DOHH2 (cell line): ENCODE measurements around the gene SLC25A33.

Experiments
- H3F3A ChIP-seq: fragments of 200-600 bp; sonication (generic), shearing (Covaris generic); 2 replicates; pipeline ENCODE4 v1.6.0; 2016; ENCODE audit warnings: antibody characterized with exemption, mild to moderate bottlenecking; ENCODE audit not compliant: control insufficient read depth, insufficient read depth
- H3K27ac ChIP-seq: fragments of 200-600 bp; sonication (generic); 2 replicates; pipeline ENCODE4 v1.5.1; 2014; ENCODE audit warnings: low read depth, mild to moderate bottlenecking, low read length, moderate library complexity
- H3K27me3 ChIP-seq: fragments of 200-600 bp; sonication (generic); 2 replicates; pipeline ENCODE4 v1.6.1; 2014; ENCODE audit warnings: mild to moderate bottlenecking, low read length, mixed read lengths; ENCODE audit not compliant: control insufficient read depth
- H3K36me3 ChIP-seq: fragments of 200-600 bp; sonication (generic); 2 replicates; pipeline ENCODE4 v1.6.1; 2014; ENCODE audit warnings: mild to moderate bottlenecking, low read length, moderate library complexity, mixed read lengths; ENCODE audit not compliant: control insufficient read depth
- H3K4me1 ChIP-seq: fragments of 200-600 bp; sonication (generic); 2 replicates; pipeline ENCODE4 v1.6.1; 2014; ENCODE audit warnings: mild to moderate bottlenecking, low read length, mixed read lengths; ENCODE audit not compliant: control insufficient read depth
- H3K4me2 ChIP-seq: fragments of 200-600 bp; sonication (generic); 2 replicates; pipeline ENCODE4 v1.6.0; 2014; ENCODE audit warnings: mild to moderate bottlenecking, low read length, moderate library complexity
- H3K4me3 ChIP-seq: fragments of 200-600 bp; sonication (generic); 2 replicates; pipeline ENCODE4 v1.5.1; 2014; ENCODE audit warnings: mild to moderate bottlenecking, low read length, mixed read lengths
- H3K79me2 ChIP-seq: fragments of 200-600 bp; sonication (generic); 2 replicates; pipeline ENCODE4 v1.6.1; 2014; ENCODE audit warnings: mild to moderate bottlenecking, low read length, mixed read lengths; ENCODE audit not compliant: control insufficient read depth
- H3K9me2 ChIP-seq: fragments of 200-600 bp; sonication (generic); replicated peaks from 2 replicates; pipeline ENCODE4 v1.6.1; 2014; ENCODE audit warnings: mild to moderate bottlenecking, low read length, mixed read lengths; ENCODE audit not compliant: control insufficient read depth
- H3K9me3 ChIP-seq: fragments of 200-600 bp; sonication (generic); 2 replicates; pipeline ENCODE4 v1.6.1; 2014; ENCODE audit warnings: antibody characterized with exemption, low read length, mixed read lengths; ENCODE audit not compliant: control insufficient read depth, insufficient read depth
- H4K20me1 ChIP-seq: fragments of 200-600 bp; sonication (generic); 2 replicates; pipeline ENCODE4 v1.6.0; 2014; ENCODE audit warnings: low read depth, mild to moderate bottlenecking, antibody characterized with exemption, low read length, moderate library complexity; ENCODE audit not compliant: control insufficient read depth, insufficient read depth
- EZH2phosphoT487 ChIP-seq: fragments of 200-600 bp; sonication (generic); IDR thresholded peaks from 2 replicates; pipeline ENCODE4 v1.6.1; 2017; ENCODE audit warnings: borderline replicate concordance, mild to moderate bottlenecking, antibody characterized with exemption, low read length, moderate library complexity, mixed read lengths
- TF ChIP-seq, protein P1 (sequence below): fragments of 200-600 bp; sonication (generic); IDR thresholded peaks from one replicate; pipeline ENCODE4 v1.5.1; 2014; ENCODE audit warnings: antibody characterized with exemption, mild to moderate bottlenecking, low read depth, low read length; ENCODE audit not compliant: poor library complexity, severe bottlenecking

Gene SLC25A33

DNA sequence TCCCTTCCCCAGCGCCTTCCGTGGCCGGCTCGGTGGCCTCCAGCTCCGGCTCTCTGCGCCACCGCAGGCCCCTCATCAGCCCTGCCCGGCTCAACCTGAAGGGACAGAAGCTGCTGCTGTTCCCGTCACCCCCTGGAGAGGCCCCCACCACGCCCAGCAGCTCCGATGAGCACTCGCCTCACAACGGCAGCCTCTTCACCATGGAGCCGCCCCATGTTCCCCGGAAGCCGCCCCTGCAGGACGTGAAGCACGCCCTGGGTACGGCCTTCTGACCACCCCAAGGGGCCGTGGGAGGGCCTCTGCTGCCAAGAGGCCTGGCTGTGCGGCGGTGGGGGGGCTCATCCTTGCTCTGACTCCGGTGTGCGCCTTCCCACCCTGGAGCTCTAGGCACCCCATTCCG lies 71.3 kb downstream of the SLC25A33 start:
- Histone ChIP-seq H3K9me2 (no peaks in the 10 kb centered on the region), H3F3A (no peaks in the 10 kb centered on the region), H3K36me3 (peaks cover 28% of the 10 kb centered on the region), H3K27ac (no peak overlapping the region), H3K79me2 (no peaks in the 10 kb centered on the region), H3K4me1 (no peaks in the 10 kb centered on the region), H4K20me1 (no peaks in the 10 kb centered on the region), H3K4me3 (no peak overlapping the region), H3K27me3 (no peaks in the 10 kb centered on the region), H3K4me2 (no peak overlapping the region), H3K9me3 (no peaks in the 10 kb centered on the region)
- no peak for TF ChIP-seq EZH2phosphoT487
- TF ChIP-seq, protein P1, sequence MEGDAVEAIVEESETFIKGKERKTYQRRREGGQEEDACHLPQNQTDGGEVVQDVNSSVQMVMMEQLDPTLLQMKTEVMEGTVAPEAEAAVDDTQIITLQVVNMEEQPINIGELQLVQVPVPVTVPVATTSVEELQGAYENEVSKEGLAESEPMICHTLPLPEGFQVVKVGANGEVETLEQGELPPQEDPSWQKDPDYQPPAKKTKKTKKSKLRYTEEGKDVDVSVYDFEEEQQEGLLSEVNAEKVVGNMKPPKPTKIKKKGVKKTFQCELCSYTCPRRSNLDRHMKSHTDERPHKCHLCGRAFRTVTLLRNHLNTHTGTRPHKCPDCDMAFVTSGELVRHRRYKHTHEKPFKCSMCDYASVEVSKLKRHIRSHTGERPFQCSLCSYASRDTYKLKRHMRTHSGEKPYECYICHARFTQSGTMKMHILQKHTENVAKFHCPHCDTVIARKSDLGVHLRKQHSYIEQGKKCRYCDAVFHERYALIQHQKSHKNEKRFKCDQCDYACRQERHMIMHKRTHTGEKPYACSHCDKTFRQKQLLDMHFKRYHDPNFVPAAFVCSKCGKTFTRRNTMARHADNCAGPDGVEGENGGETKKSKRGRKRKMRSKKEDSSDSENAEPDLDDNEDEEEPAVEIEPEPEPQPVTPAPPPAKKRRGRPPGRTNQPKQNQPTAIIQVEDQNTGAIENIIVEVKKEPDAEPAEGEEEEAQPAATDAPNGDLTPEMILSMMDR, result no peak

DNA sequence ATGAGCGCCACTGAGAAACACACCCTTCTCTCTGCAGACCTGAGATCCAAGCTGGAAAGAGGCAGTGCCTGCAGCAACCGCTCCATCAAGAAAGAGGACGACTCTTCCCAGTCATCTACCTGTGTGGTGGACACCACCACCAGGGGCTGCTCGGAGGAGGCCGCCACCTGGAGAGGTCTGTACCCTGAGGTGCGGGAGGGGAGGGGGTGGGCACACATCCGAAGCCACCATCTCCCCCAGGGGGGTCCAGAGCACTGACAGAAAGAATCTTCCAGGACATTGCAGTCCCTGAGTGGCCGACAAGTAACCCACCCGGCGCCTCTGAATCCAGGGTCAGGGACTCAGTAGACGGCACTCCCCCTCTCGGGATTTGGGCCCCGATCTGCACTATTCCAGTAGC lies 72.5 kb downstream of the SLC25A33 start:
- H3K9me3 ChIP-seq, result no peaks in the 10 kb centered on the region
- no peak overlapping the region for H3K4me3 ChIP-seq
- H3K27me3 ChIP-seq, result no peaks in the 10 kb centered on the region
- no peaks in the 10 kb centered on the region for H3K9me2 ChIP-seq
- H3K4me2 ChIP-seq, result no peak overlapping the region
- no peaks in the 10 kb centered on the region for H3F3A ChIP-seq
- no peaks in the 10 kb centered on the region for H4K20me1 ChIP-seq
- H3K36me3 ChIP-seq, result peaks cover 25% of the 10 kb centered on the region
- H3K27ac ChIP-seq, result no peak overlapping the region
- no peaks in the 10 kb centered on the region for H3K4me1 ChIP-seq
- TF ChIP-seq EZH2phosphoT487, result no peak
- TF ChIP-seq, protein P1, result no peak
- H3K79me2 ChIP-seq, result no peaks in the 10 kb centered on the region

DNA sequence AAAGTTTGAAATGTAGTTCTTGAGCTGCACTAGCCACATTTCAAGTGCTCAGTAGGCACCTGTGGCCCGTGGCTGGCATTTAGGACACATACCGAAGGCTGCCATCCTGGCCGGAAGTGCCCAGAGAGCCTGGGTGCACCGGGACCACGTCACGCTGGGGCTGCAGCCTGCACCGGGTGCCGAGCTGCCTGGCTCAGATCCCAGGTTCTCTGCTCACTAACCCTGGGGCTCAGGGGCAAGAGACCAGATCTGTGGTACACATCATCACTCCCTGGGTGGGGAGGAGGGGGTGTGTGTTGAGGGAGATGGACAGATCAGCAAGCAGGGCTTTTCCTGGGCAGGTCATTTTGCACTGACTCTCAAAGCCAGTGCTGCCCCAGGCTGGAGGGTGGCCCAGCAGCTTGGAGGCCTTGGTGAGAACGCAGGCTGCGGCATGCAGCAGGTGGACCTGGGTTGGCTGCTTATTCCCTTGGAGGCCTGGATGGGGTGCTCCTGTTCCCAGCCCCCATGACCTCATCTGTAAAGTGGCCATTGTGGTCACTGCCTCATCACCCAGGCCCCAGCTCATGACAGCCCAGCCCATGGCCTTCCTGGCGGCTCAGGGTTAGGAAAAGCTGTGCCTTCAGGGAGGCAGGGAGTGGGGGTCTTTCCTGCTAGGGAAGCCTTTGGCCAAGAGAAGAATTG lies 73.0 kb downstream of the SLC25A33 start:
- Histone ChIP-seq H3K4me2 (no peak overlapping the region), H3K79me2 (no peaks in the 10 kb centered on the region), H3K36me3 (peaks cover 25% of the 10 kb centered on the region), H4K20me1 (no peaks in the 10 kb centered on the region), H3K9me3 (no peaks in the 10 kb centered on the region), H3K27ac (no peak overlapping the region), H3K27me3 (no peaks in the 10 kb centered on the region), H3F3A (no peaks in the 10 kb centered on the region), H3K4me1 (no peaks in the 10 kb centered on the region), H3K4me3 (no peak overlapping the region), H3K9me2 (no peaks in the 10 kb centered on the region)
- TF ChIP-seq, protein P1, result no peak
- TF ChIP-seq EZH2phosphoT487, result no peak
